Activated CD4-positive, CD25-positive, alpha-beta regulatory T cell treated with anti-CD3 and anti-CD28 coated beads, Interleukin-2, amount 50 U/mL, for 16 hours (primary cell): ENCODE data around the gene TIGAR.

ENCODE experiments used
- DNase-seq: peaks from one replicate; pipeline ENCODE4 v3.0.0-alpha.2; 2020; ENCODE audit warnings: low read depth, low spot score

Gene TIGAR

GRCh38 chr12:4282892-4283511 is 38.0 kb upstream of the TIGAR start:
- no peak for DNase-seq

GRCh38 chr12:4283512-4284255 is 37.3 kb upstream of the TIGAR start:
- no peak for DNase-seq

DNA sequence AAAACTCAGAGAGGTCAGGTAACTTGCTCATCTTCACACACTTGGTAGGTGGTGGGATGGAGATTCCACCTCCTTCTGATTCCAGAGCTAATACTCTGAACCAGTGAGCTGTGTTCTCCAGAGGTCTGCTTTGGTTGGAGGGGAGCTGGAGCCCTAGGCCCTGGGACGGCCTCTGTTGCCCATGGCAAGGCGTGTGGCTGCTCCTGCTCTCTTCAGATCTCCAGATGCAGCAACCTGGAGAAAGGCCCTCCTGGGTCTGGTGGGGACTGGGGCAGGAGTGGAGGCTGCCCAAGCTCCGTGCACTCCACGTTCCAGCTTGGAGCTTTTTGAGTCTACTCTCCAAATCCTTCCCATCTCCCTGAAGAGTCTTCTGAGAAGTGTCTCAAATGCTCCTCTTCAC is 36.7 kb upstream of the TIGAR start:
- DNase-seq, result no peak

GRCh38 chr12:4285070-4285469 is 35.9 kb upstream of the TIGAR start:
- DNase-seq, result no peak

DNA sequence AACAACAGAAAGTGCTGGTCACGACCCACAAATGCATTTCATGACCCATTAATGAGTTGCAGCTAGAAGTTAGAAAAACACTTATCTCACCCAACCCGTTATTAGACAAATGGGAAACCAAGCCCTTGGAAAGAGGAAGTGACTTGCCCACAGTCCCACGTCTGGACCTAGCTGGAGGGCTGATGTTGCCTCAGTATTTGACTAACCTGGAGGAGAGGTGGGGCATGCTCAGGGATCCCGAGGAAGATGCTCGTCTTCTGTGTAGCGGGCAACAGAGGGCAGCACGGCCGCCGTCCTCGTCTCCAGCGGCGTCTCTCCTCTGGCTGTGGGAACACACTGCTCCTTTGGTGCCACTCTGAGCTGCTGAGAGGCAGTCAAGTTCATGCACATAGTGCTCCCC is 34.8 kb upstream of the TIGAR start:
- DNase-seq, result no peak

GRCh38 chr12:4286771-4287317 is 34.2 kb upstream of the TIGAR start:
- DNase-seq, result no peak

- no peak for DNase-seq
These were observed 33.4 kb upstream of the TIGAR start for GRCh38 chr12:4287325-4288211.

GRCh38 chr12:4288296-4289131 is 32.5 kb upstream of the TIGAR start:
- no peak for DNase-seq

GRCh38 chr12:4289231-4289878 is 31.7 kb upstream of the TIGAR start:
- DNase-seq, result no peak

- no peak for DNase-seq
These were observed 30.8 kb upstream of the TIGAR start for GRCh38 chr12:4289998-4290790.

DNA sequence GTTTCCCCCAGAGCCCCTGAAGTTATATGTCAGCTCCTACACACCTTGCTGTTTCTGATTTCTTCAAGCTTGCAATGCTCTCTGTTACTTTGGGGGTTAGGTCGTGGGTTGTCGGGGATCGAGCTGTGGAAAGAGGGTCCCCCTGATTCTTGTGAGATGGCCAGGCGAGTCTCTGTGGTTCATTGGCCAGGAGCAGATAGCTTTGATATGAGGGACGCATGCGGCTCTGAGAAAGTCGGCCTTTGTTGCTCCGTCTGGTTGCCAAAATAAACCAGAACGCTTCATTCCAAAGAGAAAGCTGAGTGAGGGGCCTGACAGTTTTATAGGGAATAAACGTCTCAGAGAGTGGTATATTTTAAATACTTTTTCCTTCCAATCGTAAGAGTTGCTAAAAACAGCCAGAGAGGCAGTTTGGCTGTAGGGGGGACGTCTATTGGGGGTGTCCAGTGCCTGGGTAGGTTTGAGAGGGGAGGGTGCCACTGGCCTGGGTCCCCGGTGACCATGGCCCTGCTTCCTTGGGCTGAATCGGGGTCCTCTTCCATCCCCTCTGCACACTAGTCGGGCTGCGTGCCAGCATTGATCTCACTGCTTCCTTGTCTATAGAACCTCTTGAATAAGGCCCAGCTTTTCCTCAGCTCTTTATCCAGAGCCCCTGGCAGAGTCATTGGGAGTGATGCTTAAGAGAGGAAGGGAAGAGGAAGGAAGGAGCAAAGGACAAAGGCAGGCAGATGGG is 28.5 kb upstream of the TIGAR start:
- DNase-seq, result no peak

GRCh38 chr12:4293299-4293965 is 27.6 kb upstream of the TIGAR start:
- DNase-seq, result no peak

DNA sequence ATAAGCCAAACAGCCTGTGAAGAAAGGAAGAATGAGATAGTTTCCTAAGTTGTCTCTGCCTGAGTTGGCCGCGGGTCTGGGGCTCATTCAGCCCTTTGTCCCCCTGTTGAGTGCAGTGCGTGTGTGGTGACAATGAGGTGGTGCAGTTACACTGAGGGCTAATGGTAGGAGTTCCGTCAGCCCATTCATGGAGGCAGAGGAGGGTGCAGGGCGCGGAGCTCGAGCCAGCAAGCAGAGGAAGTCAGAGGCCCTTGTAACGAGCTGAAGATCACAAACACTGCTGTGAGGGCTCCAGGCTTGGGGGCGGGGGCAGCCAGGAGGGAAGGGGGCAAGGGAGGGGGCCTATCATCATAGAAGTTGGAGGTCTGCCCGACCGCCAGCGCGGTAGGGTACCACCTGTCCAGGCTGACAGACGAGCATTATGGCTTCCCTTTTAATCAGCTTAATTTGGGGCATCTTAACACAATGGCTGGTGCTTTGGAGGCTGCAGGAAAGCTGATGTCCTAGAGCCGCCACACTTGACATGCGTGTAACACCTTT is 27.0 kb upstream of the TIGAR start:
- DNase-seq, result no peak

- DNase-seq, result no peak
These were observed 24.3 kb upstream of the TIGAR start for GRCh38 chr12:4296751-4297150.

DNA sequence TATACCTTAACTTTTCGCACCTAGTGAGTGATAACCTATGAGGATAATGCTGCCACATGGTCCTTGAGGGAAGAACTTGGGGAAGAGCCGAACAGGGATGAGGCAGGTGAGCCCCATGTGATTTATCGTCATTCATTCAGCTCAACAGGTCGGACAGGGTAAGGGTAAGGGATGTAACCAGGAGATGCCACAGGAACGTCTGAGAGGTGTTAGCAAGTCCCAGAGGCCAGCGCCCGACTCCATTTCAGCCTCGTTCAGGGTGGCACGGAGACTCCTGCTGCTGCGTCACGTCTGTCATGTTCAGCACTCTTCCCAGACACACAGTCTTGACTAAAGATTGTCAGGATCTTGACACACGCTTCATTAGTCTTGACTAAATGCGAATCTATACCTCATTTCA is 23.4 kb upstream of the TIGAR start:
- DNase-seq, result no peak

DNA sequence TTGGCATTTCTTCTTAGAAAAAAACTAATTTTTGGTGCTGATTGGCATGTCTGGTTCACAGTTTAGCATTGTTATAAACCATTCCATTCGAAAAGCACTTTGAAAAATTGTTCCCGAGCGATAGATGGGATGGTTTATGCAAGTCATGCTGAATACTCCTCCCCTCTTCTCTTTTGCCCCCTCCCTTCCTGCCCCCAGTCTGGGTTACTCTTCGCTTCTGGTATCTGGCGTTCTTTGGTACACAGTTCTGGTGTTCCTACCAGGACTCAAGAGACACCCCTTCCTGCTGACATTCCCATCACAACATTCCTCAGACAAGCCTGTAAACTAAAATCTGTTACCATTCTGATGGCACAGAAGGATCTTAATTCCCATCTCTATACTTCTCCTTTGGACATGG is 20.1 kb upstream of the TIGAR start:
- DNase-seq, result no peak

- no peak for DNase-seq
These were observed 19.0 kb upstream of the TIGAR start for GRCh38 chr12:4301932-4302501.

GRCh38 chr12:4302881-4303280 is 18.1 kb upstream of the TIGAR start:
- DNase-seq, result no peak
